HCT116 (cell line): ENCODE measurements around the gene NAALADL2. TPM values are rescaled to one million over a fixed set of nuclear protein-coding genes. Genes with fewer than 3 reads are reported as not detected.

Experiments
- ATAC-seq: fragments of 200-7000 bp; cut with Tn5 transposase; 2 replicates; pipeline ENCODE4 v1.9.1; 2020; ENCODE audit warnings: mild to moderate bottlenecking, moderate library complexity
- BruUV-seq: library from RNA; stranded (reverse); fragments of 400-500 nt; replicated peaks from 2 replicates; lab custom pipeline; 2021; lab: Mats Ljungman, UMichigan
- CTCF ChIA-PET: fragments of 300-600 bp; sonication (Branson Sonifier 250); formaldehyde crosslinking; loops from one replicate; lab custom pipeline; 2021; ENCODE audit warnings: antibody characterized with exemption; lab: Charles Lee
- POLR2A ChIA-PET: fragments of 300-600, 350-600 bp; sonication (Branson Sonifier 250); formaldehyde crosslinking; loops from one replicate; lab custom pipeline; 2021; ENCODE audit warnings: antibody characterized with exemption; lab: Charles Lee
- RAD21 ChIA-PET, 2 experiments: fragments of 300-600 bp; sonication (Branson Sonifier 250); formaldehyde crosslinking; loops; one replicate each; lab custom pipeline; 2023; ENCODE audit warnings: low total read pairs in 2 of 2; ENCODE audit not compliant: uncharacterized antibody in 2 of 2, unreplicated experiment in 2 of 2, low non-redundant PET in 1 of 2; lab: Charles Lee
- DNase-seq: peaks from one replicate; pipeline ENCODE4 v3.0.0-alpha.2; 2010; ENCODE audit warnings: low read depth, low spot score
- H2AFZ ChIP-seq: fragments of 200-600 bp; shearing (Covaris generic), sonication (generic); 2 replicates; pipeline ENCODE4 v1.6.1; 2017; ENCODE audit warnings: low read depth, mixed run types, mixed read lengths, antibody characterized with exemption, low read length; ENCODE audit not compliant: poor library complexity, severe bottlenecking
- H3K27ac ChIP-seq: 2 replicates; pipeline ENCODE4 v1.5.1; 2012; ENCODE audit warnings: low read depth, low read length
- H3K27me3 ChIP-seq: fragments of 200-600 bp; sonication (generic); 2 replicates; pipeline ENCODE4 v1.6.1; 2016; ENCODE audit warnings: mixed run types, low read length, mixed read lengths; ENCODE audit not compliant: insufficient read depth
- H3K36me3 ChIP-seq, 2 experiments: fragments of 200-500 bp in 1 of 2; fragments of 200-600 bp in 1 of 2; sonication (Bioruptor generic) in 1 of 2; sonication (generic) in 1 of 2; 2 replicates each; pipeline versions ENCODE4 v1.5.1 to v1.6.1; 2014 to 2016; ENCODE audit warnings: low read length in 2 of 2, inconsistent platforms in 1 of 2, mixed read lengths in 1 of 2, mixed run types in 1 of 2; ENCODE audit not compliant: insufficient read depth in 2 of 2, control insufficient read depth in 1 of 2
- H3K4me1 ChIP-seq, 2 experiments: fragments of 200-600 bp in 1 of 2; sonication (generic) in 1 of 2; 2 replicates each; pipeline versions ENCODE4 v1.5.1 to v1.6.1; 2012 to 2017; ENCODE audit warnings: low read length in 2 of 2, inconsistent platforms in 1 of 2, mild to moderate bottlenecking in 1 of 2, mixed read lengths in 1 of 2, mixed run types in 1 of 2, moderate library complexity in 1 of 2; ENCODE audit not compliant: insufficient read depth in 2 of 2, control insufficient read depth in 1 of 2
- H3K4me2 ChIP-seq: fragments of 200-600 bp; sonication (generic); 2 replicates; pipeline ENCODE4 v1.6.1; 2017; ENCODE audit warnings: mixed run types, low read length, mixed read lengths
- H3K4me3 ChIP-seq, 2 experiments: fragments of 200-600 bp in 1 of 2; sonication (generic) in 1 of 2; replicated peaks in 1 of 2; 2 replicates each; pipeline ENCODE4 v1.5.1; 2011 to 2016; ENCODE audit warnings: low read length in 2 of 2, control low read depth in 1 of 2, low read depth in 1 of 2, mild to moderate bottlenecking in 1 of 2, mixed read lengths in 1 of 2, mixed run types in 1 of 2
- H3K79me2 ChIP-seq: fragments of 200-600 bp; sonication (generic); 2 replicates; pipeline ENCODE4 v1.6.1; 2017; ENCODE audit warnings: mild to moderate bottlenecking, mixed run types, low read length, moderate library complexity, mixed read lengths; ENCODE audit not compliant: insufficient read depth
- H3K9ac ChIP-seq: fragments of 200-600 bp; sonication (generic); 2 replicates; pipeline ENCODE4 v1.6.1; 2016; ENCODE audit warnings: low read length, mixed read lengths
- H3K9me2 ChIP-seq: fragments of 200-600 bp; sonication (generic), shearing (Covaris generic); 2 replicates; pipeline ENCODE4 v1.6.1; 2017; ENCODE audit warnings: mixed run types, mild to moderate bottlenecking, moderate library complexity; ENCODE audit not compliant: insufficient read depth
- H3K9me3 ChIP-seq, 2 experiments: fragments of 200-500 bp in 1 of 2; fragments of 200-600 bp in 1 of 2; sonication (Bioruptor generic) in 1 of 2; sonication (generic) in 1 of 2; 2 replicates each; pipeline ENCODE4 v1.6.1; 2014 to 2017; ENCODE audit warnings: low read length in 2 of 2, mixed read lengths in 2 of 2, inconsistent platforms in 1 of 2, low read depth in 1 of 2, mild to moderate bottlenecking in 1 of 2, mixed run types in 1 of 2, moderate library complexity in 1 of 2; ENCODE audit not compliant: control insufficient read depth in 1 of 2, insufficient read depth in 1 of 2
- H4K20me1 ChIP-seq: fragments of 200-600 bp; sonication (generic), shearing (Covaris generic); 2 replicates; pipeline ENCODE4 v1.6.1; 2017; ENCODE audit warnings: mixed run types, mild to moderate bottlenecking, moderate library complexity; ENCODE audit not compliant: insufficient read depth
- ATF3 ChIP-seq: IDR thresholded peaks from 2 replicates; pipeline ENCODE4 v1.6.1; 2012
- CEBPB ChIP-seq: IDR thresholded peaks from 2 replicates; pipeline ENCODE4 v1.6.1; 2012; ENCODE audit warnings: low read depth
- CTCF ChIP-seq, 3 experiments: fragments of 200-600 bp in 1 of 3; sonication (generic) in 1 of 3; IDR thresholded peaks in 2 of 3; conservative IDR thresholded peaks in 1 of 3; 2 replicates each; pipeline ENCODE4 v1.5.1; 2012 to 2017; ENCODE audit warnings: low read depth in 2 of 3, low read length in 2 of 3, antibody characterized with exemption in 1 of 3, borderline replicate concordance in 1 of 3, control low read depth in 1 of 3, mild to moderate bottlenecking in 1 of 3, mixed read lengths in 1 of 3, mixed run types in 1 of 3, moderate library complexity in 1 of 3; ENCODE audit not compliant: insufficient read depth in 1 of 3
- EGR1 ChIP-seq: IDR thresholded peaks from 2 replicates; pipeline ENCODE4 v1.6.1; 2012; ENCODE audit warnings: low read depth
- ELF1 ChIP-seq: IDR thresholded peaks from 2 replicates; pipeline ENCODE4 v1.6.1; 2012; ENCODE audit warnings: low read depth, borderline replicate concordance
- EZH2 ChIP-seq: fragments of 200-600 bp; sonication (generic); IDR thresholded peaks from 2 replicates; pipeline ENCODE4 v1.6.1; 2017; ENCODE audit warnings: antibody characterized with exemption, mixed run types
- EZH2phosphoT487 ChIP-seq: fragments of 200-600 bp; IDR thresholded peaks from 2 replicates; pipeline ENCODE4 v1.6.1; 2018; ENCODE audit warnings: antibody characterized with exemption, borderline replicate concordance
- FOSL1 ChIP-seq: IDR thresholded peaks from 2 replicates; pipeline ENCODE4 v1.6.1; 2012; ENCODE audit warnings: low read depth
- JUND ChIP-seq: IDR thresholded peaks from 2 replicates; pipeline ENCODE4 v1.6.1; 2012
- POLR2AphosphoS5 ChIP-seq: IDR thresholded peaks from 2 replicates; pipeline ENCODE4 v1.6.1; 2011; ENCODE audit warnings: mild to moderate bottlenecking, low read depth, low read length, moderate library complexity
- RAD21 ChIP-seq: IDR thresholded peaks from 2 replicates; pipeline ENCODE4 v1.6.1; 2012; ENCODE audit warnings: low read depth, mild to moderate bottlenecking
- REST ChIP-seq: IDR thresholded peaks from 2 replicates; pipeline ENCODE4 v1.6.1; 2012; ENCODE audit warnings: low read depth
- SIN3A ChIP-seq: IDR thresholded peaks from 2 replicates; pipeline ENCODE4 v1.6.1; 2012; ENCODE audit warnings: low read depth
- SP1 ChIP-seq: IDR thresholded peaks from 2 replicates; pipeline ENCODE4 v1.6.1; 2012; ENCODE audit warnings: low read depth
- SRF ChIP-seq: IDR thresholded peaks from 2 replicates; pipeline ENCODE4 v1.6.1; 2012; ENCODE audit warnings: low read depth
- TCF7L2 ChIP-seq: IDR thresholded peaks from 2 replicates; pipeline ENCODE4 v1.7.0; 2011; ENCODE audit warnings: borderline replicate concordance, inconsistent platforms; ENCODE audit not compliant: insufficient read depth, insufficient read length; ENCODE audit errors: extremely low read depth
- YY1 ChIP-seq: IDR thresholded peaks from 2 replicates; pipeline ENCODE4 v1.6.1; 2011; ENCODE audit warnings: low read length, low read depth, moderate library complexity, mild to moderate bottlenecking; ENCODE audit not compliant: insufficient replicate concordance; ENCODE audit errors: extremely low read depth
- ZFX ChIP-seq: fragments of 450-650 bp; IDR thresholded peaks from 2 replicates; pipeline ENCODE4 v1.6.1; 2017
- ZNF274 ChIP-seq: fragments of 200-500 bp; sonication (Bioruptor generic); IDR thresholded peaks from 2 replicates; pipeline ENCODE4 v1.6.1; 2014; ENCODE audit warnings: mild to moderate bottlenecking, low read depth, low read length, inconsistent platforms
- intact Hi-C: fragments of 100-400 bp; cut with micrococcal nuclease; formaldehyde crosslinking; loops from 2 replicates; pipeline ENCODE4 v1.10.0; 2022
- total RNA-seq: library from RNA; stranded (reverse); gene quantifications from one replicate; pipeline ENCODE4 v1.2.1, GENCODE V29; 2021; ENCODE audit not compliant: unreplicated experiment

Gene NAALADL2
- total RNA-seq, 1 experiment from 2014 or later: 2.9 TPM

- RAD21 ChIA-PET: no interaction called here
- POLR2A ChIA-PET: no interaction called here
- BruUV-seq: no TSS peak
These were observed 843.8 kb downstream of the NAALADL2 start for GRCh38 chr3:175702956-175703355.

More at GRCh38 chr3:175702956-175703355, 843.8 kb downstream of the NAALADL2 start:
- Histone ChIP-seq H3K27me3 (no peaks in the 10 kb centered on the region), H4K20me1 (no peaks in the 10 kb centered on the region), H3K4me1 (no peaks in the 10 kb centered on the region), H3K4me2 (no peak overlapping the region), H3K9me3 (no peaks in the 10 kb centered on the region), H3K9me2 (no peaks in the 10 kb centered on the region), H3K9ac (no peak overlapping the region), H2AFZ (no peak overlapping the region), H3K4me3 (no peak overlapping the region), H3K36me3 (no peaks in the 10 kb centered on the region), H3K27ac (no peak overlapping the region), H3K79me2 (no peaks in the 10 kb centered on the region)
- intact Hi-C loops: no loop called here
- CTCF ChIA-PET: no interaction called here
- DNase-seq (no peak), ATAC-seq (no peak)
- TF ChIP-seq ATF3 (no peak), EGR1 (no peak), REST (no peak), EZH2 (no peak), ELF1 (no peak), SIN3A (no peak), CTCF (IDR thresholded peaks at IDR 0.05 in 2 of 3, conservative IDR thresholded peaks at IDR 0.05 in 1 of 3; ENCODE audit: borderline replicate concordance in 1 of 3, insufficient read depth in 1 of 3, low read depth in 2 of 3, low read length in 2 of 3) (no peak), FOSL1 (no peak), ZNF274 (no peak), SP1 (no peak), SRF (no peak), JUND (no peak), CEBPB (no peak), YY1 (no peak), POLR2AphosphoS5 (no peak), ZFX (no peak), TCF7L2 (no peak), RAD21 (no peak), EZH2phosphoT487 (no peak)
